ENCODE results near the gene MCRIP1.
A peak's percentile ranks its signal among the peaks of the same experiment; 100 is the strongest.

The MCRIP1 gene

GRCh38 chr17:81833921-81834830, 1.1 kb upstream of the MCRIP1 start:
- Histone ChIP-seq H3K27ac (replicated peaks) (peak overlapping the region; percentile 97), H3K4me3 (replicated peaks; ENCODE audit: insufficient read depth, low read length) (peak overlapping the region; percentile 43), H3K27me3 (ENCODE audit: insufficient read depth, poor library complexity, severe bottlenecking) (no peaks in the 10 kb centered on the region)
- TF ChIP-seq POLR2AphosphoS5 (IDR thresholded peaks at IDR 0.05; ENCODE audit: low read depth) (no peak), CTCF (IDR thresholded peaks at IDR 0.05; ENCODE audit: insufficient read depth, low read length) (no peak), REST (IDR thresholded peaks at IDR 0.05; ENCODE audit: insufficient replicate concordance, low read depth) (no peak), GABPA (IDR thresholded peaks at IDR 0.05; ENCODE audit: low read depth) (no peak), SPI1 (IDR thresholded peaks at IDR 0.05; ENCODE audit: borderline replicate concordance, low read depth) (no peak)
- DNase-seq (ENCODE audit: low read depth in 1 of 2, low spot score in 1 of 2): no peak

- TF ChIP-seq POLR2AphosphoS5 (IDR thresholded peaks at IDR 0.05; ENCODE audit: low read depth): no peak
- no peak for TF ChIP-seq SPI1 (IDR thresholded peaks at IDR 0.05; ENCODE audit: borderline replicate concordance, low read depth)
- Histone ChIP-seq H3K4me3 (replicated peaks; ENCODE audit: insufficient read depth, low read length) (peak overlapping the region; percentile 59), H3K27ac (replicated peaks) (peak overlapping the region; percentile 98), H3K27me3 (ENCODE audit: insufficient read depth, poor library complexity, severe bottlenecking) (no peaks in the 10 kb centered on the region)
- peak in 1 of 2 experiments; percentile 86 for DNase-seq (ENCODE audit: low read depth in 1 of 2, low spot score in 1 of 2)
These were observed 407 bp downstream of the MCRIP1 start for GRCh38 chr17:81832608-81833159.

- TF ChIP-seq POLR2AphosphoS5 (IDR thresholded peaks at IDR 0.05; ENCODE audit: low read depth): peak; percentile 96
- no peak; the same call in 1 of the 2 replicates for TF ChIP-seq GABPA (IDR thresholded peaks at IDR 0.05; ENCODE audit: low read depth)
- DNase-seq (ENCODE audit: low read depth in 1 of 2, low spot score in 1 of 2): peak; percentile 71 to 73
These were observed 1.0 kb downstream of the MCRIP1 start for GRCh38 chr17:81831957-81832607.

GRCh38 chr17:81831563-81831956, 1.5 kb downstream of the MCRIP1 start:
- DNase-seq (ENCODE audit: low read depth in 1 of 2, low spot score in 1 of 2): peak in 1 of 2 experiments; percentile 50
- Histone ChIP-seq H3K27me3 (ENCODE audit: insufficient read depth, poor library complexity, severe bottlenecking) (no peaks in the 10 kb centered on the region), H3K27ac (replicated peaks) (peak overlapping the region; percentile 98), H3K4me3 (replicated peaks; ENCODE audit: insufficient read depth, low read length) (peak overlapping the region; percentile 59)
- TF ChIP-seq CTCF (IDR thresholded peaks at IDR 0.05; ENCODE audit: insufficient read depth, low read length): no peak
- TF ChIP-seq SPI1 (IDR thresholded peaks at IDR 0.05; ENCODE audit: borderline replicate concordance, low read depth): no peak

More at GRCh38 chr17:81831957-81832607, 1.0 kb downstream of the MCRIP1 start:
- no peaks in the 10 kb centered on the region for H3K27me3 ChIP-seq (ENCODE audit: insufficient read depth, poor library complexity, severe bottlenecking)
- H3K4me3 ChIP-seq (replicated peaks; ENCODE audit: insufficient read depth, low read length): peak overlapping the region; percentile 59
- H3K27ac ChIP-seq (replicated peaks): peak overlapping the region; percentile 98

GRCh38 chr17:81829858-81830257, 3.2 kb downstream of the MCRIP1 start:
- Histone ChIP-seq H3K27me3 (ENCODE audit: insufficient read depth, poor library complexity, severe bottlenecking) (no peaks in the 10 kb centered on the region), H3K4me3 (replicated peaks; ENCODE audit: insufficient read depth, low read length) (no peak overlapping the region), H3K27ac (replicated peaks) (no peak overlapping the region)
- no peak for TF ChIP-seq GABPA (IDR thresholded peaks at IDR 0.05; ENCODE audit: low read depth)
- no peak for TF ChIP-seq CTCF (IDR thresholded peaks at IDR 0.05; ENCODE audit: insufficient read depth, low read length)
- TF ChIP-seq REST (IDR thresholded peaks at IDR 0.05; ENCODE audit: insufficient replicate concordance, low read depth): no peak
- no peak for TF ChIP-seq SPI1 (IDR thresholded peaks at IDR 0.05; ENCODE audit: borderline replicate concordance, low read depth)
- TF ChIP-seq POLR2AphosphoS5 (IDR thresholded peaks at IDR 0.05; ENCODE audit: low read depth): no peak
- no peak for DNase-seq (ENCODE audit: low read depth in 1 of 2, low spot score in 1 of 2)
